Measurements from ENCODE around the gene ADAM12.

DNA sequence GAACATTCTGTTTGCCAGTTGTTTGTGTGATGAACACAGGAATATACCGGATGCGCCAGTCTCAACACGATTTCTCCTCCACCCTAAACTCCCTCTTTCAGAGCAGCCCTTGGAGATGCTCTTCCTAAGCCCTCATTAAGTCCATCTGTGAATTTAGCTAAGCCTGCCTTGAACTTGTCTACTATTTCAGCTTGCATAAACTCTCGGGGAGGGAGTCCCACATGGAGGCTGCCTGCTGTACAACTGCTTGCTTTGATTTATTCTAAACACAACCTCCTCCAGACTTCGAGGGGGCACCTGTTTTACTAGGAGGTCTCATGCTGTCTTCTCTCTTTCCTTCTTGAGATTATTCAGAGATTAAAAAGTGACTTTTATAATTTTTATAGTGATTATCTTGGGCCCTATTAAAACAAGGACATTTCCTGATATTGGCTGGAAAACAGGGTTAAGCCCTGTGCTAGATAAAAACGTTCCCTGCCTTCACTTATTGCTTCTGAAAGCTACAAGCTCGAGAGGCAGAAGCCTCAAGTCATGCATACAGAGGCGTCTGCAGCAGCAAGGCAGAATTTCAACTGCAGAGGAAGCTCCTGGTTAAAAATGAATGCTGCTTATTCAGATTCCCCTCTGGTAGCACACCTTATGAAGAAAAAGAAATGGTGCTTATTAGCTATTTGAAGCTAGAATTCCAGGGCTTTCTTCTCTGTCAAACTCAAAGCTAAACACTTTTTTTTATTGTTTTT, 317.6 kb downstream of the ADAM12 start:
- no peak for TF ChIP-seq EZH2 (IDR thresholded peaks at IDR 0.05; ENCODE audit: borderline replicate concordance, insufficient read depth, low read length, poor library complexity, severe bottlenecking)
- TF ChIP-seq, protein P1, sequence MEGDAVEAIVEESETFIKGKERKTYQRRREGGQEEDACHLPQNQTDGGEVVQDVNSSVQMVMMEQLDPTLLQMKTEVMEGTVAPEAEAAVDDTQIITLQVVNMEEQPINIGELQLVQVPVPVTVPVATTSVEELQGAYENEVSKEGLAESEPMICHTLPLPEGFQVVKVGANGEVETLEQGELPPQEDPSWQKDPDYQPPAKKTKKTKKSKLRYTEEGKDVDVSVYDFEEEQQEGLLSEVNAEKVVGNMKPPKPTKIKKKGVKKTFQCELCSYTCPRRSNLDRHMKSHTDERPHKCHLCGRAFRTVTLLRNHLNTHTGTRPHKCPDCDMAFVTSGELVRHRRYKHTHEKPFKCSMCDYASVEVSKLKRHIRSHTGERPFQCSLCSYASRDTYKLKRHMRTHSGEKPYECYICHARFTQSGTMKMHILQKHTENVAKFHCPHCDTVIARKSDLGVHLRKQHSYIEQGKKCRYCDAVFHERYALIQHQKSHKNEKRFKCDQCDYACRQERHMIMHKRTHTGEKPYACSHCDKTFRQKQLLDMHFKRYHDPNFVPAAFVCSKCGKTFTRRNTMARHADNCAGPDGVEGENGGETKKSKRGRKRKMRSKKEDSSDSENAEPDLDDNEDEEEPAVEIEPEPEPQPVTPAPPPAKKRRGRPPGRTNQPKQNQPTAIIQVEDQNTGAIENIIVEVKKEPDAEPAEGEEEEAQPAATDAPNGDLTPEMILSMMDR (IDR thresholded peaks at IDR 0.05; ENCODE audit: poor library complexity, severe bottlenecking) = no peak
- TF ChIP-seq, protein P2, sequence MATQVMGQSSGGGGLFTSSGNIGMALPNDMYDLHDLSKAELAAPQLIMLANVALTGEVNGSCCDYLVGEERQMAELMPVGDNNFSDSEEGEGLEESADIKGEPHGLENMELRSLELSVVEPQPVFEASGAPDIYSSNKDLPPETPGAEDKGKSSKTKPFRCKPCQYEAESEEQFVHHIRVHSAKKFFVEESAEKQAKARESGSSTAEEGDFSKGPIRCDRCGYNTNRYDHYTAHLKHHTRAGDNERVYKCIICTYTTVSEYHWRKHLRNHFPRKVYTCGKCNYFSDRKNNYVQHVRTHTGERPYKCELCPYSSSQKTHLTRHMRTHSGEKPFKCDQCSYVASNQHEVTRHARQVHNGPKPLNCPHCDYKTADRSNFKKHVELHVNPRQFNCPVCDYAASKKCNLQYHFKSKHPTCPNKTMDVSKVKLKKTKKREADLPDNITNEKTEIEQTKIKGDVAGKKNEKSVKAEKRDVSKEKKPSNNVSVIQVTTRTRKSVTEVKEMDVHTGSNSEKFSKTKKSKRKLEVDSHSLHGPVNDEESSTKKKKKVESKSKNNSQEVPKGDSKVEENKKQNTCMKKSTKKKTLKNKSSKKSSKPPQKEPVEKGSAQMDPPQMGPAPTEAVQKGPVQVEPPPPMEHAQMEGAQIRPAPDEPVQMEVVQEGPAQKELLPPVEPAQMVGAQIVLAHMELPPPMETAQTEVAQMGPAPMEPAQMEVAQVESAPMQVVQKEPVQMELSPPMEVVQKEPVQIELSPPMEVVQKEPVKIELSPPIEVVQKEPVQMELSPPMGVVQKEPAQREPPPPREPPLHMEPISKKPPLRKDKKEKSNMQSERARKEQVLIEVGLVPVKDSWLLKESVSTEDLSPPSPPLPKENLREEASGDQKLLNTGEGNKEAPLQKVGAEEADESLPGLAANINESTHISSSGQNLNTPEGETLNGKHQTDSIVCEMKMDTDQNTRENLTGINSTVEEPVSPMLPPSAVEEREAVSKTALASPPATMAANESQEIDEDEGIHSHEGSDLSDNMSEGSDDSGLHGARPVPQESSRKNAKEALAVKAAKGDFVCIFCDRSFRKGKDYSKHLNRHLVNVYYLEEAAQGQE (IDR thresholded peaks at IDR 0.05; ENCODE audit: borderline replicate concordance) = no peak
- no peak for TF ChIP-seq POLR2AphosphoS5 (IDR thresholded peaks at IDR 0.05)
- TF ChIP-seq TAF1 (IDR thresholded peaks at IDR 0.05; ENCODE audit: low read depth) = no peak
- TF ChIP-seq EP300 (conservative IDR thresholded peaks at IDR 0.05; ENCODE audit: poor library complexity, severe bottlenecking) = no peak
- no peak for TF ChIP-seq RAD21 (conservative IDR thresholded peaks at IDR 0.05)
- no peak for TF ChIP-seq MXI1 (conservative IDR thresholded peaks at IDR 0.05; ENCODE audit: poor library complexity, severe bottlenecking)
